PFSK-1 (cell line): ENCODE data around the gene DOLK.

ENCODE experiments used
- FOXP2 ChIP-seq: optimal IDR thresholded peaks from 2 replicates; pipeline ENCODE3; 2011; ENCODE audit warnings: borderline replicate concordance, control low read depth, inconsistent platforms; ENCODE audit not compliant: insufficient read depth; ENCODE audit errors: extremely low read length, extremely low read depth
- POLR2AphosphoS5 ChIP-seq: IDR thresholded peaks from 2 replicates; pipeline ENCODE4 v1.6.1; 2012; ENCODE audit warnings: low read depth, mild to moderate bottlenecking, control low read depth, low read length, moderate library complexity
- SIN3A ChIP-seq: IDR thresholded peaks from 2 replicates; pipeline ENCODE4 v1.6.1; 2012; ENCODE audit warnings: mild to moderate bottlenecking, low read length, moderate library complexity, borderline replicate concordance; ENCODE audit not compliant: insufficient read depth
- TAF1 ChIP-seq: IDR thresholded peaks from 2 replicates; pipeline ENCODE4 v1.6.1; 2012; ENCODE audit warnings: low read length, control low read depth, borderline replicate concordance; ENCODE audit not compliant: insufficient read depth
- TF ChIP-seq, protein P1 (sequence below), 2 experiments: IDR thresholded peaks; 2 replicates each; pipeline versions ENCODE4 v1.6.1 to v1.8.0; 2011 to 2012; ENCODE audit warnings: low read depth in 2 of 2, low read length in 2 of 2, control low read depth in 1 of 2, inconsistent platforms in 1 of 2, mild to moderate bottlenecking in 1 of 2, moderate library complexity in 1 of 2; ENCODE audit not compliant: insufficient read depth in 1 of 2

The DOLK gene

DNA sequence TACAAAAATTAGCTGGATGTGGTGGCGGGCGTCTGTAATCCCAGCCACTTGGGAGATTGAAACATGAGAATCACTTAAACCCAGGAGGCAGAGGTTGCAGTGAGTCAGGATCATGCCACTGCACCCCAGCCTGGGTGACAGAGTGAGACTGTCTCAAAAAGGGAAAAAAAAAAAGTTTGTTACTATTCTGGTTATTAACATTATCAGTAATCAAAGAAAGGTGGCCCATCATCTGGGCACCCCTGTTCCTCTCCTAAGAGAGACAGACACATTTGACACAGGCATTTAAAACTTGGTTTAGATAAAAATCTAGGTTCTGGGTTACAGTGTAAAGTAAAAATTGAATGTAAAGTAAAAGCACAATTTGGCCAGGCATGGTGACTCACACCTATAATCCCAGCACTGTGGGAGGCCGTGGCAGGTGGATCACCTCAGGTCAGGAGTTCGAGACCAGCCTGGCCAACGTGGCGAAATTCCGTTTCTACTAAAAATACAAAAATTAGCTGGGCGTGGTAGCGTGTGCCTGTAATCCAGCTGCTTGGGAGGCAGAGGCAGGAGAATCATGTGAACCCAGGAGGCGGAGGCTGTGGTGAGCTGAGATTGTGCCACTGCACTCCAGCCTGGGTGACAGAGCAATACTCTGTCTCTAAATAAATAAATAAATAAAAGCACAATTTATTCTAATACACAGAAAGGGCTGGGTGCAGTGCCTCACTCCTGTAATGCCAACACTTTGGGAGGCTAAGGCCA is 43.4 kb downstream of the DOLK start:
- no peak for TF ChIP-seq FOXP2
- no peak for TF ChIP-seq POLR2AphosphoS5
- TF ChIP-seq SIN3A: no peak
- TF ChIP-seq TAF1: no peak
- TF ChIP-seq, protein P1, sequence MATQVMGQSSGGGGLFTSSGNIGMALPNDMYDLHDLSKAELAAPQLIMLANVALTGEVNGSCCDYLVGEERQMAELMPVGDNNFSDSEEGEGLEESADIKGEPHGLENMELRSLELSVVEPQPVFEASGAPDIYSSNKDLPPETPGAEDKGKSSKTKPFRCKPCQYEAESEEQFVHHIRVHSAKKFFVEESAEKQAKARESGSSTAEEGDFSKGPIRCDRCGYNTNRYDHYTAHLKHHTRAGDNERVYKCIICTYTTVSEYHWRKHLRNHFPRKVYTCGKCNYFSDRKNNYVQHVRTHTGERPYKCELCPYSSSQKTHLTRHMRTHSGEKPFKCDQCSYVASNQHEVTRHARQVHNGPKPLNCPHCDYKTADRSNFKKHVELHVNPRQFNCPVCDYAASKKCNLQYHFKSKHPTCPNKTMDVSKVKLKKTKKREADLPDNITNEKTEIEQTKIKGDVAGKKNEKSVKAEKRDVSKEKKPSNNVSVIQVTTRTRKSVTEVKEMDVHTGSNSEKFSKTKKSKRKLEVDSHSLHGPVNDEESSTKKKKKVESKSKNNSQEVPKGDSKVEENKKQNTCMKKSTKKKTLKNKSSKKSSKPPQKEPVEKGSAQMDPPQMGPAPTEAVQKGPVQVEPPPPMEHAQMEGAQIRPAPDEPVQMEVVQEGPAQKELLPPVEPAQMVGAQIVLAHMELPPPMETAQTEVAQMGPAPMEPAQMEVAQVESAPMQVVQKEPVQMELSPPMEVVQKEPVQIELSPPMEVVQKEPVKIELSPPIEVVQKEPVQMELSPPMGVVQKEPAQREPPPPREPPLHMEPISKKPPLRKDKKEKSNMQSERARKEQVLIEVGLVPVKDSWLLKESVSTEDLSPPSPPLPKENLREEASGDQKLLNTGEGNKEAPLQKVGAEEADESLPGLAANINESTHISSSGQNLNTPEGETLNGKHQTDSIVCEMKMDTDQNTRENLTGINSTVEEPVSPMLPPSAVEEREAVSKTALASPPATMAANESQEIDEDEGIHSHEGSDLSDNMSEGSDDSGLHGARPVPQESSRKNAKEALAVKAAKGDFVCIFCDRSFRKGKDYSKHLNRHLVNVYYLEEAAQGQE (IDR thresholded peaks at IDR 0.05; ENCODE audit: insufficient read depth in 1 of 2, low read depth in 2 of 2, low read length in 2 of 2): no peak

DNA sequence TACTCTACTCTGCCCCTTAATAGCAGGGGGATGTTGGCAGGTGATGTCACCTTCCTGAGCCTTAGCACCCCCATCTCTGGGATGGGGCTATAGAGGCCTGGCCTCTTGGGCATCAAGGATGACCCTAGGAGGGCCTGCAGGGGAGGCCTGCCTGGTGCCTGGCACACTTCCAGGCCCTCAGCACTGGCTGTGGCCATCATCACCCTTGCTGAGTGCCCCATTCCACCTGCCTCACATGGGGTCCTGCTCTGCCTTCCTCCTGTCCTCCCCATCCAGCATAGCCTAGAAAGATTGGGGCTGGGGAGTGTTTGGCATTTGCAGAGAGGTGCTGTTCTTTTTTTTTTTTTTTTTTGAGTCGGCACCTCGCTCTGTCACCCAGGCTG is 44.3 kb downstream of the DOLK start:
- no peak for TF ChIP-seq FOXP2
- TF ChIP-seq TAF1: no peak
- no peak for TF ChIP-seq SIN3A
- no peak for TF ChIP-seq POLR2AphosphoS5
- TF ChIP-seq, protein P1 (IDR thresholded peaks at IDR 0.05; ENCODE audit: insufficient read depth in 1 of 2, low read depth in 2 of 2, low read length in 2 of 2): no peak

DNA sequence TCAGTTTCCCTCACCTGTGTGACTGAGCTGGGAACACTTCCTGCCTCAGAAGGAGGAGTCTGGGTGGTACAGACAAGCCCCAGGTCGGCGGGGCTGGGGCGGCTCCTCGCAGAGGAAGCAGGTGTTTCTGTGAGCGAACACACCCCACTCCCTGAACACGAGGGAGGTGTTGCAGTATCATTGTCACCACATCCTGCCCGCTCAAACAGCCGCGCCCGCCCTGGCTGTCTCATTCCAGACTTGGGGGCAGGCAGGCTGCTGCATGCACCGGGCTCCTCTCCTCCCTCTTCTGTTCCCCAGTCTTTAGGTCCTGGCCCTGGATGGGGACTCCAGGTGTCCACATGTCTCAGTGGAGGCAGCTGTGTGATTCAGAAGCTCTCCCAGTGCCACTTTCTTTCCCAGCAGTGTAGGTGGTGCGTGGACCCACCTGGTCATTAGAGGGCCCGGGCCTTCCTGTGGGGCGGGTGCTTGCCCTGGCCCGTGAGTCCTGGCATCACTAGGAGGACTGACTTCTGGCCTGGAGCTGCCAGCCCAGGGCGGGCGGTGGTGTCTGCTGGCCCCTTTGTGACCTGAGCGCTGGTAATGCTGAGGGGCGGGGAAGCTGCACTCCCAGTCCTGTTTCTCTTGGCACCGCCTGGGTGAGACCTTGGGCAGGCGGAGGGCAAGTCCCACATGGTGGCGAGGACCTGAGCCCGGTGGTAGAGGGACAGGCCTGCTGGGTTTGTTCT is 44.9 kb downstream of the DOLK start:
- TF ChIP-seq FOXP2 (no peak), SIN3A (no peak), TAF1 (no peak), POLR2AphosphoS5 (no peak)
- TF ChIP-seq, protein P1 (IDR thresholded peaks at IDR 0.05; ENCODE audit: insufficient read depth in 1 of 2, low read depth in 2 of 2, low read length in 2 of 2): no peak

DNA sequence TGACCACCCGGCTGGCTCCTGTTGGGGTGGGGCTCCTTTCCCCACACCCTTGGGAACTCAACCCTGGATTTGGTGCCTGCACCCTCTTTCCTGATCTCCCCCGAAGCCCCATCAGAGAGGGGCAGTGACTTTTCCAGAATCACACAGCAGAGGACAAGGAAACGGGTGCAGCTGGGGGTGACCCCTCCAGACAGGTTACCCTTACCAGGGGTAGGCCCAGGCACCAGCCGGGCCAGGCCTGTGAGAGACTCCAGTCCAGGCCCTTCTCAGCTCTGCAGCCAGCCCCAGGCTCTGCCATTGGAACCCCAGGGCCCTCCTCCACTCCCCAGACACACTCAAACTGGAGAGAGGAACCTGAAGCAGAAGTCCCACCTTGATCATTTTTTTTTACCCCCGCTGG is 45.6 kb downstream of the DOLK start:
- no peak for TF ChIP-seq POLR2AphosphoS5
- no peak for TF ChIP-seq FOXP2
- TF ChIP-seq, protein P1 (IDR thresholded peaks at IDR 0.05; ENCODE audit: insufficient read depth in 1 of 2, low read depth in 2 of 2, low read length in 2 of 2): no peak
- TF ChIP-seq SIN3A: no peak
- no peak for TF ChIP-seq TAF1
